Heart left ventricle (tissue), 13 donors: ENCODE measurements around the gene CSH2.

Experiments
- CTCF ChIP-seq, 12 donors: fragments of 200-600 bp; sonication (generic) in 4 of 12; IDR thresholded peaks; one replicate each; pipeline versions ENCODE4 v1.5.0 to v1.8.0; 2018 to 2022; ENCODE audit warnings: antibody characterized with exemption in 12 of 12, mild to moderate bottlenecking in 5 of 12
- POLR2A ChIP-seq, 2 donors: fragments of 450-650 bp; IDR thresholded peaks; one replicate each; pipeline ENCODE4 v1.6.1; 2017; ENCODE audit warnings: antibody characterized with exemption in 2 of 2, mild to moderate bottlenecking in 2 of 2, moderate library complexity in 2 of 2
- donor health status: ischemic (EF 13 %, LVEDD 7.1; RV severe dilation, severe dysfunction).
- donor health status: DM: no; HTN: yes; CAD: no.
- donor health status: DM: no; HTN: no; CAD: no.
- donor health status: ischemic (EF 25% LVEDD 6.9; RV normal size, moderate dysfunction).
- donor health status: ischemic (EF 25% LVEDD 5.7; RV mildly dilated, moderate dysfunction).
- donor health status: ischemic (EF 35%, LVEDD 5.7; RV mildly dilated, moderate dysfunction).
- donor health status: nonischemic (EF 11% LVEDD 7.7; RV severe dilation, severe dysfunction).
- donor health status: DM: yes; HTN: yes; CAD: no.
- donor health status: PGD.
- donor health status: ischemic (EF 29% LVEDD 5.4; RV normal size, mild dysfunction).
- donor health status: nonischemic (EF 23%, LVEDD 6.1; RV moderate dilation, normal function).

- TF ChIP-seq POLR2A (IDR thresholded peaks at IDR 0.05) (no peak), CTCF (IDR thresholded peaks at IDR 0.05) (no peak)
These were observed 46.9 kb downstream of the CSH2 start for GRCh38 chr17:63826468-63827001.
